HG03520 (cell line): ENCODE data around the gene CA12.
"Not testable (repeated sequence)": the region's sequence is repeated elsewhere in the genome, so short reads cannot be mapped to it uniquely, and the experiment has no call there.

Experiments used
- ATAC-seq: cut with Tn5 transposase; IDR thresholded peaks from one replicate; pipeline ENCODE4 v1.9.1; 2021; ENCODE audit warnings: mild to moderate bottlenecking, moderate library complexity; ENCODE audit not compliant: unreplicated experiment

The CA12 gene

GRCh38 chr15:63381301-63382204 is at the start of gene CA12:
Gene CA12, minus strand, starts transcription at chr15:63381846. Its CDS starts 126 bp downstream, at chr15:63381720.
- ATAC-seq = no peak

- no peak for ATAC-seq
Measured at GRCh38 chr15:63430766-63431451, 49.3 kb upstream of the CA12 start.

- ATAC-seq = no peak
Measured at GRCh38 chr15:63426552-63426951, 44.9 kb upstream of the CA12 start.

- ATAC-seq = no peak
Measured at GRCh38 chr15:63425426-63425985, 43.9 kb upstream of the CA12 start.

- ATAC-seq = no peak
Measured at GRCh38 chr15:63422891-63423590, 41.4 kb upstream of the CA12 start.

- ATAC-seq = no peak
Measured at GRCh38 chr15:63421433-63421832, 39.8 kb upstream of the CA12 start.

GRCh38 chr15:63420333-63420747 is 38.7 kb upstream of the CA12 start:
- no peak for ATAC-seq

GRCh38 chr15:63418811-63419210 is 37.2 kb upstream of the CA12 start:
- ATAC-seq = no peak

- ATAC-seq = no peak
Measured at GRCh38 chr15:63417721-63418120, 36.1 kb upstream of the CA12 start.

GRCh38 chr15:63417274-63417673 is 35.6 kb upstream of the CA12 start:
- not testable (repeated sequence) for ATAC-seq

- ATAC-seq = no peak
Measured at GRCh38 chr15:63414474-63415120, 33.0 kb upstream of the CA12 start.

GRCh38 chr15:63412551-63412950 is 30.9 kb upstream of the CA12 start:
- ATAC-seq = no peak

- ATAC-seq = no peak
Measured at GRCh38 chr15:63411866-63412265, 30.2 kb upstream of the CA12 start.

- no peak for ATAC-seq
Measured at GRCh38 chr15:63409179-63409578, 27.5 kb upstream of the CA12 start.

GRCh38 chr15:63408524-63408923 is 26.9 kb upstream of the CA12 start:
- ATAC-seq = no peak

- no peak for ATAC-seq
Measured at GRCh38 chr15:63407612-63408011, 26.0 kb upstream of the CA12 start.

- ATAC-seq = no peak
Measured at GRCh38 chr15:63405683-63406390, 24.2 kb upstream of the CA12 start.

GRCh38 chr15:63405159-63405558 is 23.5 kb upstream of the CA12 start:
- no peak for ATAC-seq

- ATAC-seq = no peak
Measured at GRCh38 chr15:63403254-63403945, 21.8 kb upstream of the CA12 start.
